ENCODE results near the gene ZNF783.

GRCh38 chr7:149220534-149220933, 41.5 kb upstream of the ZNF783 start:
- TF ChIP-seq CTCF (IDR thresholded peaks at IDR 0.05; ENCODE audit: poor library complexity) (no peak), EZH2phosphoT487 (IDR thresholded peaks at IDR 0.05; ENCODE audit: low read depth, severe bottlenecking, unreplicated experiment) (no peak)

Measured in hepatocyte (in vitro differentiated cells).